ENCODE results near the gene KIF22. TPM values are rescaled to one million over a fixed set of nuclear protein-coding genes. Genes with fewer than 3 reads are reported as not detected.
"Not testable (repeated sequence)": the region's sequence is repeated elsewhere in the genome, so short reads cannot be mapped to it uniquely, and the experiment has no call there.

Gene KIF22
- total RNA-seq, 1 experiment from 2014 or later: 104 TPM

DNA sequence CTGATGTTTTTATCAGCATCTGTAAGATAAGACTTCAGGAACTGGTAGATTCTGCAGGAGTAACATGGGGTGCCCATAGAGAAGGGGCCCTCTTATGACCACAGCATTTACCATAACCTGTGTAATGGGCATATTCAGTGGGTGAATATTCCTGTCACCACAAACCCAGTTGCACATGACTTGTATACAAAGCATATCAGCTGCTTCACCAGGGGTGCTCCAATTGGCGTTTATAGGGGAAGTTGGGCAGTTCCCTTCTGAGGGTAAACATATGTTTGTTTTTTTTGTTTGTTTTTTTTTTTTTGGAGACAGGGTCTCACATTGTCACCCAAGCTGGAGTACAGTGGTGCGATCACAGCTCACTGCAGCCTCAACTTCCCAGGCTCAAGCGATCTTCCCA is 24.0 kb upstream of the KIF22 start:
- DNase-seq (ENCODE audit: low read depth): no peak

GRCh38 chr16:29767062-29767461 is 23.5 kb upstream of the KIF22 start:
- no peak for DNase-seq (ENCODE audit: low read depth)

- DNase-seq (ENCODE audit: low read depth): no peak
Observed at GRCh38 chr16:29769507-29769906, 21.0 kb upstream of the KIF22 start.

DNA sequence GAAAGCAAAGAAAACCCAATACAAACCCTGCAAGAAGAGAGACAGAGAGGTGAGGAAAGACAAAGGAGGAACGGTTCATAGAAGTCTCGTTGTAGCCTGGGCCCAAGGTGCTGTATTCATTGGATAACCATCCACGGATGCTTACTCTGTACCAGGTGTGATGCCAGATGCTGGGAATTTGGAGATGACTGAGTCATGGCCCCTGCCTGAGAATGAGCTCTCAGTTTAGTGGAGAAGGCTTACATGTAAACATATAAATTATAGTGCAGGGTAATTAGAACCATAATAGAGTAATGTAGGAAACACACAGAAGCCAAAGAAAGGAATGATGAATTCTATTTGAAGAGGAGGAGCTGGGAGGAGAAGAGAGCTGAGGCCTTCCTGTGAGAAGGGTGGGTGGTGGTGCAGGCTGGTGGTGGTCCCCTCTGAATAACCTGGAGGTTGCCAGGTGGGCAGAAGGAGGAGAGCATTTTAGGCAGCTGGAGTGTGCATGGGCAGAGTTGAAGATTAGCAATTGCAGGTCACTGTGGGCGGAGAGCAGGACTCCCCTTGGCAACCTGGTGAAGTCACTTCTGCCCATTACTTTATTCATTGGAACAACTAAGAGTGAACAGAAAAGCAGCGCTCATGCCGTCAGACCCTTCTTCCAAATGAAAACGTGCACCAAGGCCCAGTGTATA is 20.2 kb upstream of the KIF22 start:
- no peak for DNase-seq (ENCODE audit: low read depth)

GRCh38 chr16:29772330-29772729 is 18.2 kb upstream of the KIF22 start:
- DNase-seq (ENCODE audit: low read depth): not testable (repeated sequence)

- DNase-seq (ENCODE audit: low read depth): no peak
Observed at GRCh38 chr16:29774730-29775129, 15.8 kb upstream of the KIF22 start.

- DNase-seq (ENCODE audit: low read depth): peak; percentile 74
Observed at GRCh38 chr16:29775742-29776408, 14.7 kb upstream of the KIF22 start.

- no peak for DNase-seq (ENCODE audit: low read depth)
Observed at GRCh38 chr16:29777576-29778350, 12.8 kb upstream of the KIF22 start, which contains the start of gene ZG16. Gene ZG16, plus strand, starts transcription at chr16:29778256. Its CDS starts 1,011 bp downstream, at chr16:29779267.

DNA sequence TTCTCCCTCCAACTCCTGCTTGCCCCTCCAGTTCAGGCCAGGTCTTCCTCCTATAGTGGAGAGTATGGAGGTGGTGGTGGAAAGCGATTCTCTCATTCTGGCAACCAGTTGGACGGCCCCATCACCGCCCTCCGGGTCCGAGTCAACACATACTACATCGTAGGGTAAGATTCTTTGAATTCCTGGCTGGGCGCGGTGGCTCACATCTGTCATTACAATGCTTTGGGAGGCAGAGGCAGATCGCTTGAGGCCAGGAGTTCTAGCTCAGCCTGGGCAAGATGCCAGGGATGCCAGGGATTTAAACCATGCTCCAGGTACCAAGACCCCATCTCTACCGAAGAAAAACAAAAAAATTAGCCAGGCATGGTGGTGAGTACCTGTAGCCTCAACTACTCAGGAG is 11.1 kb upstream of the KIF22 start:
- DNase-seq (ENCODE audit: low read depth): no peak

GRCh38 chr16:29783094-29783953 is 7.2 kb upstream of the KIF22 start:
- DNase-seq (ENCODE audit: low read depth): not testable (repeated sequence)

DNA sequence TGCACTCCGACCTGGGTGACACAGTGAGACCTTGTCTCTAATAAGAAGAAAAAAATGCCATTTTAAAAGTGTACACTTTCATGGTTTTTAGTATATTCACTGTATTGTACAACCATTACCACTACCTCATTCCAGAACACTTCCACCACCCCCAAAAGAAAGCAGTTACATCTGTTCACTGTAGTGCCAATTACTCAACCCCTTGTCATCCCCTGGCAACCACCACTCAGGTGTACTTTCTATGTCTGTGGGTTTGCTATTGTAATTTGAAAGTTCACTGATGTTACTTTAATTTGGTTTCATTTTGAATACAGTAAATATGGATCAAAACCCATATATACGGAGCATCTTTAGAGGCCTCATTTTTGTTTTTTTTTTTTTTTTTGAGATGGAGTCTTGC is 6.4 kb upstream of the KIF22 start:
- no peak for DNase-seq (ENCODE audit: low read depth)

- peak; percentile 80 for DNase-seq (ENCODE audit: low read depth)
Observed at GRCh38 chr16:29784901-29785500, 5.5 kb upstream of the KIF22 start.

GRCh38 chr16:29787155-29787554 is 3.4 kb upstream of the KIF22 start:
- not testable (repeated sequence) for DNase-seq (ENCODE audit: low read depth)

- no peak for DNase-seq (ENCODE audit: low read depth)
Observed at GRCh38 chr16:29789775-29790182, 772 bp upstream of the KIF22 start.

DNA sequence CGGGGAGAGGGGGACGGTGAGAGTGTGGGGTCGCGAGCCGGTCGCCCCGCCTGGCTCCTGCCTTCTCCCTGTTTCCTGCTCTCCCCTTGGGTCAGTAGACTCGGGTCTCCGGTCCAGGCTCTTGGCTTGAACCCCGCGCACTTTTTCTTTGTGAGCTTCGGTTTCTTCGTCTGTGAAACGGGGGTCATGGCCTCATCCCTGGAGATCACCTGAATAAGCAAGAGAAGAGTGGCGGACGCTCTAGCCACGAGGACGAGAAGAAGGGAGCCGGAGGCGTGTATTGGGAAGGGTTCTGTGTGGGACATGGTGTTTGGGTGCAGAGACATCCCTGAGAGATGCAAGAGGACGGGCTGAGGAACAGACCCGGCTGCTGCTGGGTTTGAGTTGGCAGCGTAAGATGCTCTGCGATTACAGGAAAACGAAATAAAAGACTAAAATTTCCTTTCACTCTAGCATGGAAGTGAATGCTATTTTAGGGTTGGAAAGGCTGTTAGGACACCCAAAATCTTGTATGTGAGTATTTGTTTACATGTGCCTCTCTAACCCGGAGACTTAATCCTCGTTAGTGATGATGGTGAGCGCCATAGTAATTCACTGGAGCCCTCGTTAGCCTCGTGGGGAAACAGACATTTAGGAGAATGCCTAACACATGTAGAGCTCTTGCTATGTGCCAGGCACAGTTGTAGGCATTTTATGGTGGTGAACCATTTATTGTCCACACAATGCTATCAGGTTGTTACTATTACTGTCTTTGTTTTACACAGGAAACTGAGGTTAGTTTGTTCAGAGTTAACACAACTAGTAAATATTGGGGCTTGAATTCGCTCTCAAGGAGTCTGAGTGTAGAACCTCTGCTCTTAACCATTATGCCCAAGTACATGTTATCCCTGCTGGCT is 646 bp downstream of the KIF22 start:
- DNase-seq (ENCODE audit: low read depth): no peak

- no peak for DNase-seq (ENCODE audit: low read depth)
Observed at GRCh38 chr16:29791845-29792807, 1.6 kb downstream of the KIF22 start.

DNA sequence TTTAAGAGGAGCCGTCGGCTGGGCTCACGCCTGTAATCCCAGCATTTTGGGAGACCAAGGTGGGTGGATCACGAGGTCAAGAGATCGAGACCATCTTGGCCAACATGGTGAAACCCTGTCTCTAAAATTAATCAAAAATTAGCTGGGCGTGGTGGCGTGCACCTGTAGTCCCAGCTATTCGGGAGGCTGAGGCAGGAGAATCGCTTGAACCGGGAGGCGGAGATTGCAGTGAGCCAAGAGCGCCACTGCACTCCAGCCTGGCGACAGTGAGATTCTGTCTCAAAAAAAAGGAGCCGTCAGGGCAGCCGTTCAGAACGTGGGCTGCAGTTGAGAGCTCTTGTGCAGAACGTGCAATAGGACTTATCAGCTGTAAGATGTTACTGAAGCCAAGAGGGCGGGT is 2.6 kb downstream of the KIF22 start:
- not testable (repeated sequence) for DNase-seq (ENCODE audit: low read depth)

- DNase-seq (ENCODE audit: low read depth): no peak
Observed at GRCh38 chr16:29794231-29794710, 3.7 kb downstream of the KIF22 start.

- DNase-seq (ENCODE audit: low read depth): no peak
Observed at GRCh38 chr16:29802416-29802935, 11.9 kb downstream of the KIF22 start.
